ENCODE data around the gene CLDN8. TPM values are rescaled to one million over a fixed set of nuclear protein-coding genes. Genes with fewer than 3 reads are reported as not detected.

CLDN8 gene
- total and polyA plus RNA-seq, 9 of the 15 experiments (the other 6 are each of a cell fraction or from before 2014, with no cell fraction given) = not detected

- ChIA-PET CTCF (ENCODE audit: low intra/inter-chr PET ratio) (no interaction called here), POLR2A (no interaction called here)
- TF ChIP-seq ELF2 (CRISPR knock-in tag; IDR thresholded peaks at IDR 0.05) (no peak), ERF (CRISPR knock-in tag; IDR thresholded peaks at IDR 0.05) (no peak), ZNF764 (CRISPR knock-in tag; IDR thresholded peaks at IDR 0.05; ENCODE audit: low read depth) (no peak), ZNF384 (IDR thresholded peaks at IDR 0.05; ENCODE audit: low read depth, low read length) (no peak), NCOA2 (IDR thresholded peaks at IDR 0.05; ENCODE audit: partially characterized antibody in 2 of 2) (no peak), JUND (IDR thresholded peaks at IDR 0.05; ENCODE audit: borderline replicate concordance, low read depth, low read length) (no peak), JUND (tag; IDR thresholded peaks at IDR 0.05; ENCODE audit: borderline replicate concordance, low read depth, low read length) (no peak), CREBBP (IDR thresholded peaks at IDR 0.05; ENCODE audit: low read depth, low read length) (no peak), TAF7 (tag; IDR thresholded peaks at IDR 0.05) (no peak), FOSL1 (tag; conservative IDR thresholded peaks at IDR 0.05) (no peak), ELK1 (CRISPR knock-in tag; IDR thresholded peaks at IDR 0.05) (no peak), TSHZ1 (CRISPR knock-in tag; IDR thresholded peaks at IDR 0.05) (no peak), ZNF280B (CRISPR knock-in tag; IDR thresholded peaks at IDR 0.05) (no peak), HMGN3 (IDR thresholded peaks at IDR 0.05; ENCODE audit: borderline replicate concordance, extremely low read depth, insufficient read length, low read depth, low read length) (no peak)
- H3K4me3 ChIP-seq = no peak overlapping the region
- no peaks in the 10 kb centered on the region for H3K36me3 ChIP-seq (ENCODE audit: control insufficient read depth, insufficient read depth, low read length)
- FAIRE-seq (no peak), ATAC-seq (no peak), DNase-seq (ENCODE audit: extremely low read depth in 1 of 4, low spot score in 3 of 4) (no peak)
- H3K9me3 ChIP-seq (replicated peaks; ENCODE audit: control insufficient read depth, insufficient read depth, low read depth, low read length) = no peaks in the 10 kb centered on the region
- in situ Hi-C loops (cut with MboI) (no loop called here), intact Hi-C loops (cut with micrococcal nuclease) (loop anchor here (10.0 kb wide), 2 partner anchors 155 to 1105 kb away; no protein-coding TSS in a partner anchor)
- BruUV-seq (replicated peaks) = no TSS peak
- H3K79me2 ChIP-seq (ENCODE audit: control insufficient read depth, insufficient read depth, low read length) = no peaks in the 10 kb centered on the region
- H3K27me3 ChIP-seq (ENCODE audit: control insufficient read depth in 2 of 2, insufficient read depth in 2 of 2, low read length in 2 of 2) = no peaks in the 10 kb centered on the region
- 0% methylated on average over 2 of the region's 2 CpGs for WGBS (ENCODE audit: insufficient coverage, low coverage, missing lambda C conversion rate)
- no peak overlapping the region for H2AFZ ChIP-seq (ENCODE audit: low read depth, low read length)
- H3K4me2 ChIP-seq (ENCODE audit: insufficient read depth, low read length) = no peak overlapping the region
- H3K4me1 ChIP-seq (replicated peaks in 1 of 2; ENCODE audit: control insufficient read depth in 2 of 2, insufficient read depth in 2 of 2, low read length in 2 of 2) = no peaks in the 10 kb centered on the region
- no peak overlapping the region for H3K27ac ChIP-seq (ENCODE audit: extremely low read depth, low read depth, low read length)
- no peak overlapping the region for H3K9ac ChIP-seq (ENCODE audit: insufficient read depth in 1 of 2, low read depth in 2 of 2, low read length in 2 of 2)
- H3K9me1 ChIP-seq (ENCODE audit: control insufficient read depth, insufficient read depth, low read length) = no peaks in the 10 kb centered on the region
- H4K20me1 ChIP-seq (replicated peaks; ENCODE audit: control insufficient read depth, insufficient read depth, low read length) = no peaks in the 10 kb centered on the region
These were observed 15.9 kb downstream of the CLDN8 start for GRCh38 chr21:30200000-30200399.
